Coronary artery (tissue), 2 donors: Measurements from ENCODE around the gene RNASE4.
"Not testable (repeated sequence)": the region's sequence is repeated elsewhere in the genome, so short reads cannot be mapped to it uniquely, and the experiment has no call there.

Experiments used
- DNase-seq: peaks from one replicate; pipeline ENCODE4 v3.0.0-alpha.2; 2017; ENCODE audit warnings: low spot score
- H3K27ac ChIP-seq, 2 donors: fragments of 200-600 bp; sonication (generic); one replicate each; pipeline ENCODE4 v1.5.1; 2016 to 2019
- H3K4me3 ChIP-seq: fragments of 200-600 bp; sonication (generic); 2 replicates; pipeline ENCODE4 v1.5.1; 2016; ENCODE audit warnings: mild to moderate bottlenecking, moderate library complexity
- CTCF ChIP-seq: fragments of 200-600 bp; sonication (generic); IDR thresholded peaks from one replicate; pipeline ENCODE4 v1.5.1; 2019; ENCODE audit warnings: antibody characterized with exemption

RNASE4 gene

DNA sequence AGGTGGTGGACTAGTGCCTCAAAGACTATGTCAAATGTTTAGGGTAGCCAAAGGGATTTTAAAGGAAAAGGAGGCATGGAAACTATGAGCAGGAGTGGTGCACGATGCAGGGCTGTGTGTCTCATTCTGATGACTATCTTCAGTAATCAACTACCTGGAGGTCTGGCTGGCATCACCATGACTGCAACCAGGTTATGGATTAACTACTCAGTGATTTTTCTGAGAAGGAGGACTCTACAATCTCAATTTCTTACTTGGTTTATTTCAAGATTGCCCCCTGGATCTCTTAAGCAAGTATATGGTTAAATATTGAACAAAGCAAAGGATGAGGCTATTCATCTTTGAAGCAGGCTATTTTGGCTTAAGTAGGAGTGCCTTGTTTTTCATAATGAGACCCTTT lies 42.2 kb downstream of the RNASE4 start:
- H3K27ac ChIP-seq = peak overlapping the region in 1 of 2 donors; percentile 34
- no peak for TF ChIP-seq CTCF
- DNase-seq = no peak
- H3K4me3 ChIP-seq = no peak overlapping the region

- H3K4me3 ChIP-seq = no peak overlapping the region
- no peak for DNase-seq
- no peak for TF ChIP-seq CTCF
- no peak overlapping the region for H3K27ac ChIP-seq
These were observed 46.5 kb downstream of the RNASE4 start for GRCh38 chr14:20730891-20731290.

- no peak for DNase-seq
- TF ChIP-seq CTCF = no peak
- Histone ChIP-seq H3K27ac (peak overlapping the region in 1 of 2 donors; percentile 37), H3K4me3 (no peak overlapping the region)
These were observed 48.1 kb downstream of the RNASE4 start for GRCh38 chr14:20732477-20732876.

GRCh38 chr14:20732979-20733635 lies 48.7 kb downstream of the RNASE4 start:
- Histone ChIP-seq H3K4me3 (no peak overlapping the region), H3K27ac (peak overlapping the region in 1 of 2 donors; percentile 37)
- DNase-seq = no peak
- TF ChIP-seq CTCF = no peak

DNA sequence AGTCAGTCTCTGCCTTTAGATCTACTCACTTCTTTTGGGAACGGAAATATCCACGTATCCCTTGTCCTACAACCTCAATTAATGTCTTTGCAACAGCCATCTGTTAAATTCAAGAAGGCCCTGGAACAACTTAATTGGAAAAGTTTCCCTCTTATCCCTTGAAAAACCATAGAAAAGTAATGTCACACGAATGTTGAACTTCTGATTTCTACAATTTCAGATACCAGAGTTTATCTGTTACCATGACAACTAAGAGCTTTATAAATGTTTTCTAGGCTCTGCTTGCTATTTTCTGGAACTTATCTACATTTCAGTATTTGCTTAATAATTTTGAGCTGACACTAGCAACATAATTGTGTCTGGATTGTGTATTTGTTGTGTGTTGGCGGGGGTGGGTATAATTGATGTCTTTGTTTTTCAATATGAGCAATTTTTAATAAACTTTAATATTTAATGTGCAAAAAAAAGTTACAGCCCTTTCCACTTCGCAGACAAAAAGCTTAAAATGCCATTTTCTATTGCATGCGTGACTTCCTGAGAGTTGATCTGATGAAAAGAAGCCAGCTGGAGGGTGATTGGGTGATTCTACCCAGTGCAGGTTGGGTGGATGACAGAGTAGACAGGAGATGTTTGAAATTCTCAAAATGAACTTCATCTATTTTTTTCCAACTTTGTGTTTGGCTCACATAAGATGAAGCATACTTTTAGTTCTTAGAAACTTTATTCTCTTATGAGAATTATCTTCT lies 49.5 kb downstream of the RNASE4 start:
- Histone ChIP-seq H3K4me3 (no peak overlapping the region), H3K27ac (no peak overlapping the region)
- TF ChIP-seq CTCF = no peak
- DNase-seq = no peak

DNA sequence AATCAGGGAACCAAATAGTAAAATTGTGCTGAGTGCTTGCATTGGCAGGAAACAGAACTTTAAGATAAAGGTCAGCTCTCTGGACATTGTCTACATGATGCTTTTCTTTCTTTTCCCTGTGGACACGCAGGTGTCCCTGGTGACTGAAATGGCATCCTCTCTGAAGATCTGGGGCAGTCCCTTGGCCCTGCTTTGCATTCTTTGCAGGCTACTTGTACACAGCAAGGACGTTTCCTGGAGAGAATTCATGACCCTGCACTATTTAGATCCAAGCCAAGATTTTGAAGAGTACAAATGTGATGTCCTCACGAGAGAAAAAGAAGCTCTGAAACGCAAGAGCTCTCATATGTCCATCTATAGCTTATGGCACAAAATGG lies 50.1 kb downstream of the RNASE4 start:
- no peak for TF ChIP-seq CTCF
- Histone ChIP-seq H3K4me3 (no peak overlapping the region), H3K27ac (no peak overlapping the region)
- DNase-seq = no peak

- not testable (repeated sequence) for DNase-seq, H3K27ac ChIP-seq, H3K4me3 ChIP-seq
These were observed 53.9 kb downstream of the RNASE4 start for GRCh38 chr14:20738292-20738691.
